WI38 (cell line): ENCODE measurements around the gene GALNT2.

Experiments used
- H3K4me3 ChIP-seq: 2 replicates; pipeline ENCODE4 v1.5.1; 2011; ENCODE audit warnings: low read depth, mild to moderate bottlenecking, control low read depth, low read length
- CTCF ChIP-seq: IDR thresholded peaks from 2 replicates; pipeline ENCODE4 v1.5.1; 2012; ENCODE audit warnings: low read depth, mild to moderate bottlenecking, control low read depth, low read length

GALNT2 gene

GRCh38 chr1:230112782-230113181 is 45.7 kb downstream of the GALNT2 start:
- no peak for TF ChIP-seq CTCF
- no peak overlapping the region for H3K4me3 ChIP-seq

GRCh38 chr1:230113235-230113592 is 46.2 kb downstream of the GALNT2 start:
- H3K4me3 ChIP-seq, result peak overlapping the region; percentile 52; the same call in 1 of the 2 replicates
- TF ChIP-seq CTCF, result no peak

- H3K4me3 ChIP-seq, result peak overlapping the region; percentile 52
- TF ChIP-seq CTCF, result no peak
Observed at GRCh38 chr1:230113593-230114236, 46.7 kb downstream of the GALNT2 start.

GRCh38 chr1:230114237-230114651 is 47.2 kb downstream of the GALNT2 start:
- TF ChIP-seq CTCF, result no peak
- peak overlapping the region; percentile 52 for H3K4me3 ChIP-seq

DNA sequence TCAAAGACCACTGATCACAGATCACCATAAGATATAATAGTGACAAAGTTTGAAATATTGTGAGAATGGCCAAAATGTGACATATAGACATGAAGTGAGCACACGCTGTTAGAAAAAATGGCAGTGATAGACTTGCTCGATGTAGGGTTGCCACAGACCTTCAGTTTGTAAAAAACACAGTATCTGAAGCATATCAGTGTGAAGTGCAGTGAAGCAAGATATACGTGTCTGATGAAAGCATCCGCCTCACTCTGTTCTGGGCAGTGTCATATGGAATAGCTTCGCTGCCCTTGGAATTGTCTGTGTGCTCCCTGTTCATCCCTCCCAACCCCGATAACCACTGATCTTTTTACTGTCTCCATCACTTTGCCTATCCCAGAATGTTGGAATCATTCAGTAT is 50.7 kb downstream of the GALNT2 start:
- no peak for TF ChIP-seq CTCF
- H3K4me3 ChIP-seq, result no peak overlapping the region

DNA sequence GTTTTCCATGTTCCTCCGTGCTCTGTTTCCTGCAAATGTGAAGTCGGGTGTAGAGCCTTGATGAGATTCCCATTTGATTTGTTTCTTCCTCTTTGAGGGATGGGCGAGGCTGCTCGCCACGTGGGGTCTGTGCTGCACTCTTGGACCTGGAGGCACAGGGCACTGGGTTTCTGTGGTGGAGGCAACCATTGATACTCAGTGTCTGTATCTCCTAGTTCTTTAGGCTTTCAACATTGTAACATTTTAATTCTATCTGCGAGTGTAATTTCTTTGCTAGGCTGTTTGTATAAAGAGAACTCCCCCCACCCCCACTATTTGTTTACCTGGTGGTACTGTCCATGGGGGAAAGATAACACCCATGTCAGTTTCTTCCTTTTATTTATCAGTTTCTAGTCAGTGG is 52.3 kb downstream of the GALNT2 start:
- no peak for TF ChIP-seq CTCF

DNA sequence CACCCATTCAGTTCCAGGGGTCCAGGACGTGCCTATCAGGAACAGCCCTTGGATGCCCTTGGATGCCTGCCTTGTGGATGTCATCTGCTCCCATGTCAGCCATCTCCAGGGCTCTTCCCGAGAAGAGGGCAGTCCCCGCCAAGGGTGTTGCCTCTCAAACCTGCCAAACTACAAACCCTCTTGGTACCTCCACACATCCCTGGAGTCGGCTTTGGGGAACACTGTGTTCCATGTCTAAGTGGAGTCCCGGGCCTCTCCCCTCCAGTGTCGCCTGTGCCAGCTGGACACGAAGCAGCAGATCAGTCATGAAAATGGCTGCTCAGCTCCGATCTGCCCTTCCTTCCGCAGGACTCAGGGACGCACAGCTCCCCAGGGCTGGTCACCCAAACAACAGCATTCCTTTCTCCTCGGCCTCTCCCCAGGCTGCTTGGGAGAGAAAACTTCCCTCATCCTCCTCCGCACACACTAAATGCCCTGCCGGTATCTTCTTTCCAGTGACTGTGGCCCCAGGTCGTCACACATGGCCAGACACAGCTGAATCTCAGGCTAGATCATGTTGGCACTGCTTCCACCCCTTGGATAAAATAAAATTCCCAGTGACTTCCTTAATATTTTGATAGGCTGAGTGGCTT is 53.4 kb downstream of the GALNT2 start:
- TF ChIP-seq CTCF, result no peak
- H3K4me3 ChIP-seq, result no peak overlapping the region

More for the DNA sequence above, 52.3 kb downstream of the GALNT2 start:
- no peak overlapping the region for H3K4me3 ChIP-seq
